CD14-positive monocyte (primary cell): ENCODE measurements around the gene LRRC7. TPM values are rescaled to one million over a fixed set of nuclear protein-coding genes. Genes with fewer than 3 reads are reported as not detected.

Source experiments
- DNase-seq, 3 donors: peaks; one replicate each; pipeline ENCODE4 v3.0.0-alpha.2; 2011 to 2022
- H2AFZ ChIP-seq: 2 replicates; pipeline ENCODE4 v1.6.0; 2012; ENCODE audit warnings: mild to moderate bottlenecking, low read depth, low read length, inconsistent platforms; ENCODE audit not compliant: insufficient read depth, poor library complexity, severe bottlenecking
- H3K27ac ChIP-seq, 2 donors: 1 replicate in 1 of 2; 2 replicates in 1 of 2; pipeline ENCODE4 v1.5.1; 2012 to 2013; ENCODE audit warnings: low read length in 2 of 2, control low read depth in 1 of 2, inconsistent platforms in 1 of 2, low read depth in 1 of 2, mild to moderate bottlenecking in 1 of 2
- H3K27me3 ChIP-seq, 2 donors: one replicate each; pipeline versions ENCODE4 v1.6.0 to v1.6.1; 2011 to 2013; ENCODE audit warnings: low read length in 2 of 2; ENCODE audit not compliant: control insufficient read depth in 2 of 2, insufficient read depth in 2 of 2
- H3K36me3 ChIP-seq, 2 donors: replicated peaks in 1 of 2; 1 replicate in 1 of 2; 2 replicates in 1 of 2; pipeline versions ENCODE4 v1.5.1 to v1.6.1; 2012 to 2013; ENCODE audit warnings: low read length in 2 of 2, control low read depth in 1 of 2, inconsistent platforms in 1 of 2, mild to moderate bottlenecking in 1 of 2; ENCODE audit not compliant: insufficient read depth in 2 of 2, control insufficient read depth in 1 of 2
- H3K4me1 ChIP-seq, 2 donors: 1 replicate in 1 of 2; 2 replicates in 1 of 2; pipeline versions ENCODE4 v1.5.1 to v1.6.1; 2012 to 2013; ENCODE audit warnings: low read length in 2 of 2, control low read depth in 1 of 2, inconsistent platforms in 1 of 2, mild to moderate bottlenecking in 1 of 2, moderate library complexity in 1 of 2; ENCODE audit not compliant: insufficient read depth in 2 of 2, control insufficient read depth in 1 of 2
- H3K4me2 ChIP-seq: replicated peaks from 2 replicates; pipeline ENCODE3; 2012; ENCODE audit warnings: low read length, moderate library complexity, mild to moderate bottlenecking; ENCODE audit not compliant: poor library complexity, severe bottlenecking; ENCODE audit errors: extremely low read depth
- H3K4me3 ChIP-seq, 3 experiments: fragments of 200-600 bp in 1 of 3; sonication (generic) in 1 of 3; replicated peaks in 1 of 3; 1 replicate in 2 of 3; 2 replicates in 1 of 3; pipeline ENCODE4 v1.5.1; 2011 to 2013; ENCODE audit warnings: low read length in 3 of 3, mild to moderate bottlenecking in 3 of 3, control low read depth in 2 of 3, low read depth in 2 of 3, inconsistent platforms in 1 of 3, moderate library complexity in 1 of 3
- H3K79me2 ChIP-seq: 2 replicates; pipeline ENCODE4 v1.6.0; 2012; ENCODE audit warnings: mild to moderate bottlenecking, control low read depth, inconsistent platforms, low read length, moderate library complexity; ENCODE audit not compliant: insufficient read depth
- H3K9ac ChIP-seq: 2 replicates; pipeline ENCODE4 v1.6.0; 2017; ENCODE audit warnings: low read length, mild to moderate bottlenecking; ENCODE audit not compliant: insufficient read depth, poor library complexity, severe bottlenecking
- H3K9me3 ChIP-seq, 2 donors: replicated peaks in 1 of 2; 1 replicate in 1 of 2; 2 replicates in 1 of 2; pipeline versions ENCODE4 v1.5.1 to v1.6.1; 2012 to 2013; ENCODE audit warnings: low read length in 2 of 2, control low read depth in 1 of 2; ENCODE audit not compliant: control insufficient read depth in 1 of 2, insufficient read depth in 1 of 2
- H4K20me1 ChIP-seq: 2 replicates; pipeline ENCODE4 v1.6.0; 2012; ENCODE audit warnings: mild to moderate bottlenecking, low read length, control low read depth, moderate library complexity; ENCODE audit not compliant: insufficient read depth
- H3K27ac Mint-ChIP-seq, 7 donors: one replicate each; pipeline ENCODE4 v1.8.0; 2020; ENCODE audit warnings: mild to moderate bottlenecking in 7 of 7, mixed read lengths in 7 of 7, moderate library complexity in 6 of 7, inconsistent platforms in 2 of 7
- H3K27me3 Mint-ChIP-seq, 3 donors: one replicate each; pipeline ENCODE4 v1.8.0; 2021 to 2022; ENCODE audit warnings: low read depth in 3 of 3, mild to moderate bottlenecking in 3 of 3, mixed read lengths in 3 of 3, moderate library complexity in 3 of 3, inconsistent platforms in 1 of 3
- H3K36me3 Mint-ChIP-seq, 2 donors: one replicate each; pipeline ENCODE4 v1.8.0; 2020; ENCODE audit warnings: mixed read lengths in 2 of 2, inconsistent platforms in 1 of 2, mild to moderate bottlenecking in 1 of 2
- H3K4me1 Mint-ChIP-seq: one replicate; pipeline ENCODE4 v1.8.0; 2020; ENCODE audit warnings: mild to moderate bottlenecking, mixed read lengths
- H3K4me3 Mint-ChIP-seq, 2 donors: one replicate each; pipeline ENCODE4 v1.8.0; 2020; ENCODE audit warnings: mild to moderate bottlenecking in 2 of 2, mixed read lengths in 2 of 2, moderate library complexity in 1 of 2
- H3K9me3 Mint-ChIP-seq, 7 donors: one replicate each; pipeline ENCODE4 v1.8.0; 2020 to 2022; ENCODE audit warnings: mixed read lengths in 7 of 7, mild to moderate bottlenecking in 6 of 7, moderate library complexity in 6 of 7, inconsistent platforms in 2 of 7
- CTCF ChIP-seq: fragments of 200-600 bp; IDR thresholded peaks from one replicate; pipeline ENCODE4 v1.8.0; 2022; ENCODE audit warnings: antibody characterized with exemption, mild to moderate bottlenecking
- WGBS: methylation state at CpG from one replicate; pipeline ENCODE4 v1.1.5; 2013; ENCODE audit warnings: missing lambda C conversion rate; ENCODE audit not compliant: insufficient coverage; 5-methylcytosine and 5-hydroxymethylcytosine counted together
- intact Hi-C, 2 donors: fragments of 100-400 bp; cut with micrococcal nuclease; formaldehyde crosslinking; loops; one replicate each; pipeline versions ENCODE4 v1.15.0 to v1.15.1; 2023
- polyA plus RNA-seq, 3 donors: library from polyadenylated mRNA; depleted of rRNA in 1 of 3; unstranded in 2 of 3; stranded (reverse) in 1 of 3; fragments of 300-500 nt in 2 of 3; fragments of >200 nt in 1 of 3; fragmentation: Illumina TruSeq in 2 of 3; gene quantifications; 1 replicate in 2 of 3; 2 replicates in 1 of 3; pipeline ENCODE4 v1.2.3, GENCODE V29; 2012 to 2021

Gene LRRC7
- polyA plus RNA-seq, 3 donors, result not detected

DNA sequence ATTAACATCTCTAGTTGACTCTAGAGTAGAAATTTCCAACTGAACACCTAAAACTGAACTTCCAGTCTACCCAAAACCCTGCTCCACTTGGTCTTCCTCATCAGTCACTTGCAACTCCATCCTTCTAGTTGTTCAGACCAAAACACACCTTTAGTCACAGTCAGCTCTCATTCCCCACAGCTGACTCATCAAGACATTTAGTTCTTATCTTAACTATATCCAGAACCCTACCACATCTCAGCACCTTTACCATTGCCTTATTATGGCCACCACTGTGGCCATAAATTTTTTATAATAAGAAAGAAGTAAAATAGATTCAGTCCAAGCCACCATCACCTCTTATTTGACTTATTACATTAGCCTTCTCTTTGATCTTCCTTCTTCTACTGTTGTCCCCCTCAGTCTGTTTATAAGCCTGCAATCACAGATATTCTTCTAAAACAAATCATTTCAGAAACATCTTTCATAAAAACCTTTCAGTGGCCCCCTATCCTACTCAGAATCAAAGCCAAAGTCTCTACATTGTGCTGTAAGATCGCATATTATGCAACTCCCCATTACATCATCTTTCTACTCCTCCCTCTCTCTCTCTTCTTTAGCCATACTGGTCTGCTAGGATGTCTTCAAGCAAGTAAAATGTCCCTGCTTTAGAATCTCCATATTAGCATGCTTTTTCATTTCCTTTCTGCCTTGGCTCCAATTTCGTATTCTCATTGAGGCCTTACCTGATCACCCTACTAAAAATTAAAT lies 361.8 kb downstream of the LRRC7 start:
- peaks cover 6 to 7% of the 10 kb centered on the region in 2 donors for H3K9me3 ChIP-seq
- no peaks in the 10 kb centered on the region for H3K27me3 Mint-ChIP-seq
- no peak overlapping the region for H3K9ac ChIP-seq
- no peaks in the 10 kb centered on the region for H4K20me1 ChIP-seq
- no peak overlapping the region for H3K4me2 ChIP-seq
- no peak overlapping the region for H3K27ac Mint-ChIP-seq
- WGBS, result 82% methylated on average over 1 of the region's 2 CpGs
- intact Hi-C loops, result no loop called here
- H3K27ac ChIP-seq, result no peak overlapping the region
- H2AFZ ChIP-seq, result no peak overlapping the region
- H3K9me3 Mint-ChIP-seq, result peaks cover 2 to 29% (median 16%) of the 10 kb centered on the region in 7 donors
- TF ChIP-seq CTCF, result no peak
- no peaks in the 10 kb centered on the region for H3K79me2 ChIP-seq
- H3K36me3 ChIP-seq, result no peaks in the 10 kb centered on the region
- no peak overlapping the region for H3K4me3 ChIP-seq
- no peaks in the 10 kb centered on the region for H3K4me1 ChIP-seq
- H3K4me3 Mint-ChIP-seq, result no peak overlapping the region
- no peaks in the 10 kb centered on the region for H3K36me3 Mint-ChIP-seq
- no peaks in the 10 kb centered on the region for H3K27me3 ChIP-seq
- H3K4me1 Mint-ChIP-seq, result no peaks in the 10 kb centered on the region
- no peak for DNase-seq

GRCh38 chr1:69930396-69930795 lies 362.7 kb downstream of the LRRC7 start:
- Histone ChIP-seq H3K27me3 (no peaks in the 10 kb centered on the region), H3K36me3 (no peaks in the 10 kb centered on the region), H4K20me1 (no peaks in the 10 kb centered on the region), H3K4me3 (no peak overlapping the region), H3K4me1 (no peaks in the 10 kb centered on the region), H3K79me2 (no peaks in the 10 kb centered on the region), H3K27ac (no peak overlapping the region), H3K4me2 (no peak overlapping the region), H2AFZ (no peak overlapping the region), H3K9ac (no peak overlapping the region), H3K9me3 (peaks cover 6 to 7% of the 10 kb centered on the region in 2 donors)
- Mint-ChIP-seq H3K27ac (peak overlapping the region in 1 of 7 donors; percentile 19), H3K9me3 (peaks cover 2 to 30% (median 19%) of the 10 kb centered on the region in 7 donors), H3K4me1 (no peaks in the 10 kb centered on the region), H3K27me3 (no peaks in the 10 kb centered on the region), H3K36me3 (no peaks in the 10 kb centered on the region), H3K4me3 (no peak overlapping the region)
- 100% methylated on average over 1 of the region's 2 CpGs for WGBS
- DNase-seq, result no peak
- no peak for TF ChIP-seq CTCF
- intact Hi-C loops, result no loop called here
